BE2C (cell line): ENCODE data around the gene NID1.

Experiments used
- DNase-seq: peaks from one replicate; pipeline ENCODE4 v3.0.0-alpha.2; 2020
- H3K27me3 ChIP-seq: fragments of 250-450 bp; sonication (Bioruptor Pico); 2 replicates; pipeline ENCODE4 v1.5.1; 2020; ENCODE audit warnings: mild to moderate bottlenecking
- H3K36me3 ChIP-seq: fragments of 250-450 bp; sonication (Bioruptor Pico); 2 replicates; pipeline ENCODE4 v1.5.1; 2020; ENCODE audit warnings: mild to moderate bottlenecking
- H3K4me1 ChIP-seq: fragments of 250-450 bp; sonication (Bioruptor Pico); 2 replicates; pipeline ENCODE4 v1.5.1; 2020
- H3K4me3 ChIP-seq: 2 replicates; pipeline ENCODE4 v1.5.1; 2011; ENCODE audit warnings: low read depth, low read length
- H3K9me3 ChIP-seq: fragments of 250-450 bp; sonication (Bioruptor Pico); 2 replicates; pipeline ENCODE4 v1.5.1; 2020
- TF ChIP-seq, protein P1 (sequence below): IDR thresholded peaks from 2 replicates; pipeline ENCODE4 v1.5.1; 2012; ENCODE audit warnings: mild to moderate bottlenecking, low read depth, low read length

Gene NID1

GRCh38 chr1:235943581-235944114 is 121.2 kb downstream of the NID1 start:
- TF ChIP-seq, protein P1, sequence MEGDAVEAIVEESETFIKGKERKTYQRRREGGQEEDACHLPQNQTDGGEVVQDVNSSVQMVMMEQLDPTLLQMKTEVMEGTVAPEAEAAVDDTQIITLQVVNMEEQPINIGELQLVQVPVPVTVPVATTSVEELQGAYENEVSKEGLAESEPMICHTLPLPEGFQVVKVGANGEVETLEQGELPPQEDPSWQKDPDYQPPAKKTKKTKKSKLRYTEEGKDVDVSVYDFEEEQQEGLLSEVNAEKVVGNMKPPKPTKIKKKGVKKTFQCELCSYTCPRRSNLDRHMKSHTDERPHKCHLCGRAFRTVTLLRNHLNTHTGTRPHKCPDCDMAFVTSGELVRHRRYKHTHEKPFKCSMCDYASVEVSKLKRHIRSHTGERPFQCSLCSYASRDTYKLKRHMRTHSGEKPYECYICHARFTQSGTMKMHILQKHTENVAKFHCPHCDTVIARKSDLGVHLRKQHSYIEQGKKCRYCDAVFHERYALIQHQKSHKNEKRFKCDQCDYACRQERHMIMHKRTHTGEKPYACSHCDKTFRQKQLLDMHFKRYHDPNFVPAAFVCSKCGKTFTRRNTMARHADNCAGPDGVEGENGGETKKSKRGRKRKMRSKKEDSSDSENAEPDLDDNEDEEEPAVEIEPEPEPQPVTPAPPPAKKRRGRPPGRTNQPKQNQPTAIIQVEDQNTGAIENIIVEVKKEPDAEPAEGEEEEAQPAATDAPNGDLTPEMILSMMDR, result no peak
- no peaks in the 10 kb centered on the region for H3K4me1 ChIP-seq

GRCh38 chr1:235942979-235943575 is 121.8 kb downstream of the NID1 start:
- no peak for DNase-seq
- H3K9me3 ChIP-seq, result no peaks in the 10 kb centered on the region

More at GRCh38 chr1:235943581-235944114, 121.2 kb downstream of the NID1 start:
- Histone ChIP-seq H3K27me3 (no peaks in the 10 kb centered on the region), H3K9me3 (no peaks in the 10 kb centered on the region), H3K4me3 (no peak overlapping the region), H3K36me3 (no peaks in the 10 kb centered on the region)
- DNase-seq, result no peak

GRCh38 chr1:235942625-235942934 is 122.3 kb downstream of the NID1 start:
- no peak for DNase-seq
- H3K4me3 ChIP-seq, result no peak overlapping the region
- no peaks in the 10 kb centered on the region for H3K9me3 ChIP-seq
- H3K4me1 ChIP-seq, result no peaks in the 10 kb centered on the region
- no peaks in the 10 kb centered on the region for H3K27me3 ChIP-seq
- TF ChIP-seq, protein P1, result no peak
- H3K36me3 ChIP-seq, result no peaks in the 10 kb centered on the region

More at GRCh38 chr1:235942979-235943575, 121.8 kb downstream of the NID1 start:
- no peaks in the 10 kb centered on the region for H3K4me1 ChIP-seq
- H3K27me3 ChIP-seq, result no peaks in the 10 kb centered on the region
- H3K4me3 ChIP-seq, result no peak overlapping the region
- no peaks in the 10 kb centered on the region for H3K36me3 ChIP-seq
- TF ChIP-seq, protein P1, result no peak

DNA sequence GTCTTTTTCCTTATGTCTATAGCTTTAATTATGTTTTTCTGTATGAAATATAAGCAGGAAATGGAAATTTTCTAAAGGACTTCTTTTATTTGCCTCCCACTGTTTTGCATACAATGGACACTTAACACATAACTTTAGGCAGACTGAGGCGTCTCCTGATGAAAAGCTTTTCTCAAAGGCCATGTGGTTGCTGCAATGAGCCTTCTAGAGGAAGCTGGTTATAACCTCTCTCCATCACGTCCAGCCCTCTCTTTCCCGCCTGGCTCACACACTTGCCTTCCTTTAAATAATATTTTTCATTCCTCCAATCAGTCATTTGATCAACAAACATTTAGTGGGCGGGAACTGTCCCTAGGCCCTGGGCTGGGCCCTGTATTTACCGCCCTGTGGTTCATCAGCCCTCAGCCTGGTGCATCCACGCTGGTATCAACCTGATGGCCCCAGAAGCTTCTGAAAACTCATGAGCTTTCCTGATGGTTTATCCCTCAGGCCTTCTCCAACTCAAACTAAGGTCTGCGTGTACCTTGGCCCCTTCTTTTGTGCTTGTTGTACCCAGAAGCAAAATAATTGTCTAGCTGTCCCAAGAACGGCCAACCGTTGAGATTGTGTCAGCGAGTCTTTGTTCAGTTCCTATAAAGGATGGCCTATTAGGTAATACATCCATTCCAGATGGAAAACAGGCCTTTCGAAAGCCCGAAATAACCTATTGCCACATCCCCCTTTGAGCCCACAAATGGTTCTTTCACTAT is 122.8 kb downstream of the NID1 start:
- TF ChIP-seq, protein P1, result no peak
- no peaks in the 10 kb centered on the region for H3K27me3 ChIP-seq
- DNase-seq, result no peak
- H3K4me1 ChIP-seq, result no peaks in the 10 kb centered on the region
- no peaks in the 10 kb centered on the region for H3K36me3 ChIP-seq
- no peaks in the 10 kb centered on the region for H3K9me3 ChIP-seq
- no peak overlapping the region for H3K4me3 ChIP-seq

DNA sequence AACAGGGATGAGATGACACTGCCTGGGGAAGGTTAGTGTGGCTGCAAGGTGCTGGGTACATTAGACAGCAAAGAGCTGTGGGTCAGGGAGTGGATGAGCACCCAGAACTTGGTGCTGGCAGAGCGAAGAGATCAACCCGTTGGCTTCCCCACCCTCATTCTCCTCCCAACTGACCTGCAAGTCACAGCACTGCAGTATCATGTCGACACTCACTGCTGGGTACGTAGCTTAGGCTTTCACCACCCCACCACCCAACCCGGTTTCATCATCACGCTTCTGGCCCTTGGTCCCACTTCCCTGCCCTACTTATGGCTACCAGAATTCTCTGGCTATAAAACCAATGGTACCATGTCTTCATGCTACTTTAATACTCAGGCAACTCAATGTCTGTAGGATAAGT is 124.6 kb downstream of the NID1 start:
- no peak for DNase-seq
- no peaks in the 10 kb centered on the region for H3K4me1 ChIP-seq
- TF ChIP-seq, protein P1, result no peak

GRCh38 chr1:235939480-235939775 is 125.5 kb downstream of the NID1 start:
- DNase-seq, result no peak
- TF ChIP-seq, protein P1, result no peak
- H3K27me3 ChIP-seq, result no peaks in the 10 kb centered on the region

More for the DNA sequence above, 124.6 kb downstream of the NID1 start:
- H3K9me3 ChIP-seq, result no peaks in the 10 kb centered on the region
- no peaks in the 10 kb centered on the region for H3K27me3 ChIP-seq
- H3K36me3 ChIP-seq, result no peaks in the 10 kb centered on the region
- H3K4me3 ChIP-seq, result no peak overlapping the region

More at GRCh38 chr1:235939480-235939775, 125.5 kb downstream of the NID1 start:
- no peaks in the 10 kb centered on the region for H3K9me3 ChIP-seq
- H3K36me3 ChIP-seq, result no peaks in the 10 kb centered on the region
- no peaks in the 10 kb centered on the region for H3K4me1 ChIP-seq
- H3K4me3 ChIP-seq, result no peak overlapping the region
